ENCODE results near the gene ULK3.

Gene ULK3

GRCh38 chr15:74794970-74795349 is 48.0 kb downstream of the ULK3 start:
- no peak for DNase-seq

- DNase-seq: no peak
These were observed 48.5 kb downstream of the ULK3 start for GRCh38 chr15:74794248-74794969.

DNA sequence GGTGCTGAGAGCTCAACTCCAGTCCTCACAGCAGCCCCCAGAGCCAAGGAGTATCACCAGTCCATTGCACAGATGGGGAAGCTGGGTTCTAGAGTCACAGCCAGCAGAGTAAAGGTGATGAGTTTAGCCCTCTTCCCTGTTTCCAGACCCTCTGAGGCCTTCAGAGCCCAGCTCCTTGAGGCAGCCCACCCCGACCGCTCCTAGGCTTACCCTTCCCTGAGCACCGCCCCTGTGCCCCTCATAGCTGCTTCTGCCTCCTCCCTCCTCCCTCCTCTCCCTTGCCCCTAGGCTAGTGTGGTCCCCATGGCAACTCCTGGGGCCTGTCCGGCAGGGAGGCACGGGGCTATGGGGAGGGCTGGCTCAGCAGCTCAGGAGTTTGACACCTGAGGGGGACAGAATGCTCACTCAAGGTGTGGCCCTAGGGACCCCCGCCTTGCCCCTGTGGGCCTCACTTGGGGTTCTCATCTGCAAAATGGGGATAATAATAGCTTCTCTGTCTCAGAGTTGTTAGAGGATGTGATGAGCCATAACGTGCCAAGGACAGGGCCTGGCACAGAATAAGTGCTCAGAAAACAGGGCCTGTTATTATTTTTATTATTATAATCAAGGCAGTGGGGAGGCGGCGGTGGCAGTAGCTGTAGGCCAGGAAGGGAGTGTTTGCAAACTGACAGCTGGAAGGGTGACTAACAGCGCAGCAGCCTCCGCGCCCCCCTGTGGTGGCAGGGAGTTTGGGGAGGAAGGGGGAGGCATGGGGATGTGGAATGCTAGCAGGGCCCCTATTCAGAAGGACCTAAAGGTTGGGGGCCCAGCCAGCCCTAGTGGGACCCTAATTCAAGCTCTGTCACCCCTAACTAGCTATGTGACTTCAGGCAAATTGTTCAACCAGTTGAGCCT is 49.6 kb downstream of the ULK3 start:
- DNase-seq: peak; percentile 67

DNA sequence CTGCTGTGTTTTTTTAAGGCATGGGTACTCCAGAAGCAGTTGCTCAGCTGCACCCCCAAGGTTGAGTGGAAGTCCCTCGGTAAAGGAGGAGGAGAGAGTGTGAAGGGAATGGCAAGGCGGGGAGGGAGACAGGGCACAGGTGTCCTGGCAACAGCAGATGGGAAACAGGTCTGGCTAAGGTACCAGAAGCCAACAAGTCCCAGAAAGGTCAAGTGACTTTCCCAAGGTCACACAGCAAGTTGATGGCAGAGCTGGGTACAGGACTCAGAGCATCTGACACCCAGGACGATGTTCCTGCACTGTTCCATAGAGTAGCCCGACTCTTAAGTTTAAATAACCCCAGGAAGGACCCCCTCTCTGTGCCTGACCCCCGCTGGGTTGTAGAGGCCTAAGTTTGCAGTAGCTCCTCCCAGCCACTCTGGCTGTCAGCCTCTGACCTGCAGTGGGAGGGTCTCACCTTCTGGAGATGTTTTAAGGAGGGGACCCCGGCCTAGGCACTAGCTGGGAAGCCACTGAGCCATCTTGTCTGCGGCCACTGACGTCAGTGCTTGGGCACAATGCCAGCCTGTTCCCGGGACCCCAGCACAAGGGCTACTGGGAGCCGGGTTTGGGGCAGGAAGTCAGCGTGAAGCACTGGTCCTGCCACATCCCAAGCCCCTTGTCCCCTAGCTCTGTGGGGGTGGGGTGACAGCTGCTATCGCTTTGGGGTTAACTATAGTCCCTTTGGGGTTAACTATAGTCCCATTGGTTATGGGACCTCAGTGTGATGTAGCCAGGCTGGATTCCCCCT is 50.5 kb downstream of the ULK3 start:
- DNase-seq: no peak

- DNase-seq: no peak
These were observed 51.3 kb downstream of the ULK3 start for GRCh38 chr15:74791667-74792066.

DNA sequence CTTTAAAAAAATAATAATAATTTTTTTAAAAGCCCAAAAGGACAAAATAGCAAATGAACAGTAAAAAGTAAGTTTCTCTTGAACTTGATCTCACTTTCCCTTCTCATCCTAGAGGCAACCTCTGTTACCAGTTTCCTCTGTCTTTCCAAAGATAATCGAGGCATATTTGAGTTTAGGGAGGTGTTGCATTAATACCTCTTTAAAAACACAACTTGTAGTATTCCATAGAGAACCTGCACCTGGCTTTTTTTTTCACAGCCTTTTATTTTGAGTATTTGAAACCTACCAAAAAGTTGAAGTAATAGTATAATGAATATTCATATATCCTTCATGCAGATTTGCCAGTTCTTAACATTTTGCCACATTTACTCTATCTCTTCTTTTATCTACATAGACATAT is 51.9 kb downstream of the ULK3 start:
- no peak for DNase-seq

- no peak for DNase-seq
These were observed 52.7 kb downstream of the ULK3 start for GRCh38 chr15:74790080-74790916.

- DNase-seq: no peak
These were observed 53.2 kb downstream of the ULK3 start for GRCh38 chr15:74789741-74790079.

DNA sequence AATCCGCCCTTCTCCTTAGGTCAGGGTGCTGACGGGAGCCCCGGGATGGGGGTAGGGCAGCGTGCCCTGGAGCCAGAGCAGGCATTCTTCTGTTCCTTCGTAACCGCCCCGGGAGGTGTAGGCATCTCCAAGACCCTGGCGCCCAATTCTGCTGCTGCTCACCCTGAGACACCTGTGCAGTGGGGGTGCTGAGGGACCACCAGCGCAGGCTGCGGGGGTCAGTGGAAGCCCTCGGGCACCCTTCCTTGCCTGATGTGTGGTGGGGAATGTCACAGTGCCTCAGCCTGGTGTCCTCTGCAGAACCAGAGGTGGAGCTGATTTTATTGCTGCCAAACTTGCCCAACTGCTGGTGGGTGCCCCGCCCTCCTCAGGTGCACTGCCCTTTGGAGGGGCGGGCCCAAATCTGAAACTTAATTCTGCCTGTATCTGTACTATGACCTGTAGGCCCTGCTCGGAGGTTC is 53.8 kb downstream of the ULK3 start:
- DNase-seq: no peak

GRCh38 chr15:74788683-74789151 is 54.2 kb downstream of the ULK3 start:
- DNase-seq: peak; percentile 54

- no peak for DNase-seq
These were observed 54.8 kb downstream of the ULK3 start for GRCh38 chr15:74788042-74788682.

GRCh38 chr15:74787251-74788041 is 55.5 kb downstream of the ULK3 start:
- peak; percentile 86 for DNase-seq

- DNase-seq: no peak
These were observed 56.3 kb downstream of the ULK3 start for GRCh38 chr15:74786551-74787165.

Measured in activated effector memory CD4-positive, alpha-beta T cell treated with Interleukin-2 at 50 U/mL for 16 hours (primary cell).